Calu3 (cell line): ENCODE measurements around the gene DNAJB2. TPM values are rescaled to one million over a fixed set of nuclear protein-coding genes. Genes with fewer than 3 reads are reported as not detected.

ENCODE experiments used
- BruUV-seq: library from RNA; stranded (reverse); fragments of 400-500 nt; replicated peaks from 2 replicates; lab custom pipeline; 2021; lab: Mats Ljungman, UMichigan
- CTCF ChIA-PET: fragments of 300-600 bp; sonication (Branson Sonifier 250); formaldehyde crosslinking; loops from one replicate; lab custom pipeline; 2022; ENCODE audit warnings: antibody characterized with exemption; lab: Charles Lee
- DNase-seq: peaks from one replicate; pipeline ENCODE4 v3.0.0; 2022
- H3K27ac Mint-ChIP-seq: one replicate; pipeline ENCODE4 v1.8.0; 2022; ENCODE audit warnings: mixed read lengths; ENCODE audit not compliant: unreplicated experiment
- H3K27me3 Mint-ChIP-seq: one replicate; pipeline ENCODE4 v1.8.0; 2022; ENCODE audit warnings: mixed read lengths; ENCODE audit not compliant: unreplicated experiment
- H3K36me3 Mint-ChIP-seq: one replicate; pipeline ENCODE4 v1.8.0; 2022; ENCODE audit warnings: mild to moderate bottlenecking, moderate library complexity, mixed read lengths; ENCODE audit not compliant: insufficient read depth, unreplicated experiment
- H3K4me1 Mint-ChIP-seq: one replicate; pipeline ENCODE4 v1.8.0; 2022; ENCODE audit warnings: mild to moderate bottlenecking, low read depth, mixed read lengths; ENCODE audit not compliant: unreplicated experiment
- H3K4me3 Mint-ChIP-seq: one replicate; pipeline ENCODE4 v1.8.0; 2022; ENCODE audit warnings: mild to moderate bottlenecking, low read depth, moderate library complexity, mixed read lengths; ENCODE audit not compliant: unreplicated experiment
- H3K9me3 Mint-ChIP-seq: one replicate; pipeline ENCODE4 v1.8.0; 2022; ENCODE audit warnings: low read depth, mixed read lengths; ENCODE audit not compliant: unreplicated experiment
- intact Hi-C: fragments of 100-400 bp; cut with micrococcal nuclease; formaldehyde crosslinking; loops from one replicate; pipeline ENCODE4 v1.10.0; 2022; ENCODE audit not compliant: unreplicated experiment
- total RNA-seq: library from RNA; stranded (reverse); gene quantifications from 2 replicates; pipeline ENCODE4 v1.2.3, GENCODE V29; 2022
- TF ChIP-seq, protein P1 (sequence below): fragments of 200-600 bp; IDR thresholded peaks from one replicate; pipeline ENCODE4 v1.8.0; 2022; ENCODE audit warnings: antibody characterized with exemption; ENCODE audit not compliant: unreplicated experiment

DNAJB2 gene
- total RNA-seq, 1 experiment from 2014 or later, result 68.2 TPM

DNA sequence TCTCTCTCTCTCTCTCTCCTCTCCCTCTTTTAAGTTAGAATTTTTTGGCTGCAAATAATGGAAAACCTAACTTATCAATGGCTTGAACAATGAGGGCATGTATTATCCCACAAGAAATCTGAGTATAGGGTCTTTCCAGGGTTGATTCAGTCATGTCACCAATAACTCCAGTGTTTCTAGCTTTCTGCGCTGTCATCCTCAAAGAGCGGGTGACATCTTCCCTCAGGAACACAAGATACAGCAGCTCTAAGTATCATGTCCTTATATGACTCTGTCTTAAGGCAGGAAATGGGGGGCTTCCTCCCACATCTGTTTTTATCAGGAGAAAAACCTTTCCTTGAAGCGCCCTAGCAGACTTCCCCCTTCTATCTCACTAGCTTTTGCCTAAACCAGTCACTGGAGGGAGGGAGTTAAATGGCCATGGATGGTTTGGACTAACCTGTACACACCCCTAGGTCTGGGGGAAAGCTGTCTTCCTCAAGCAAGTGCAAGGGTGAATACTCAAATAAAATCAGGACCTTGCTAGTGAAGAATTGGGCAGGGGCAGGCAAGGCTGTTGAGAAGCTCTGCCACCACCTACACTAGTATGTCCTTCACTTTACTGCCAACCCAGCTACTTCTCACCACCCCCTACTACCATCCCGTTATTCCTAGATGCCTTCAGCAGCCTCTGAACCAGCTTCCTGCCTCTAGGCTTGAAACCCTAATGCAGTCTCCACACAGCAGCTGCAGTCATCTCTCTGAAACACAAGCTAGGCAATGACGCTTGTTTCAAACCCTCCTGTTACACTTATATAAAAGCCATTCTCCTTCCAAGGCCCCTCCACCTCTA lies 17.9 kb upstream of the DNAJB2 start:
- no TSS peak for BruUV-seq
- peaks cover 7% of the 10 kb centered on the region for H3K36me3 Mint-ChIP-seq
- no peak for DNase-seq
- H3K4me3 Mint-ChIP-seq, result no peak overlapping the region
- CTCF ChIA-PET, result no interaction called here
- no peaks in the 10 kb centered on the region for H3K9me3 Mint-ChIP-seq
- TF ChIP-seq, protein P1, sequence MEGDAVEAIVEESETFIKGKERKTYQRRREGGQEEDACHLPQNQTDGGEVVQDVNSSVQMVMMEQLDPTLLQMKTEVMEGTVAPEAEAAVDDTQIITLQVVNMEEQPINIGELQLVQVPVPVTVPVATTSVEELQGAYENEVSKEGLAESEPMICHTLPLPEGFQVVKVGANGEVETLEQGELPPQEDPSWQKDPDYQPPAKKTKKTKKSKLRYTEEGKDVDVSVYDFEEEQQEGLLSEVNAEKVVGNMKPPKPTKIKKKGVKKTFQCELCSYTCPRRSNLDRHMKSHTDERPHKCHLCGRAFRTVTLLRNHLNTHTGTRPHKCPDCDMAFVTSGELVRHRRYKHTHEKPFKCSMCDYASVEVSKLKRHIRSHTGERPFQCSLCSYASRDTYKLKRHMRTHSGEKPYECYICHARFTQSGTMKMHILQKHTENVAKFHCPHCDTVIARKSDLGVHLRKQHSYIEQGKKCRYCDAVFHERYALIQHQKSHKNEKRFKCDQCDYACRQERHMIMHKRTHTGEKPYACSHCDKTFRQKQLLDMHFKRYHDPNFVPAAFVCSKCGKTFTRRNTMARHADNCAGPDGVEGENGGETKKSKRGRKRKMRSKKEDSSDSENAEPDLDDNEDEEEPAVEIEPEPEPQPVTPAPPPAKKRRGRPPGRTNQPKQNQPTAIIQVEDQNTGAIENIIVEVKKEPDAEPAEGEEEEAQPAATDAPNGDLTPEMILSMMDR, result no peak
- no peaks in the 10 kb centered on the region for H3K4me1 Mint-ChIP-seq
- no peak overlapping the region for H3K27ac Mint-ChIP-seq
- H3K27me3 Mint-ChIP-seq, result peaks cover 36% of the 10 kb centered on the region
- intact Hi-C loops, result no loop called here

DNA sequence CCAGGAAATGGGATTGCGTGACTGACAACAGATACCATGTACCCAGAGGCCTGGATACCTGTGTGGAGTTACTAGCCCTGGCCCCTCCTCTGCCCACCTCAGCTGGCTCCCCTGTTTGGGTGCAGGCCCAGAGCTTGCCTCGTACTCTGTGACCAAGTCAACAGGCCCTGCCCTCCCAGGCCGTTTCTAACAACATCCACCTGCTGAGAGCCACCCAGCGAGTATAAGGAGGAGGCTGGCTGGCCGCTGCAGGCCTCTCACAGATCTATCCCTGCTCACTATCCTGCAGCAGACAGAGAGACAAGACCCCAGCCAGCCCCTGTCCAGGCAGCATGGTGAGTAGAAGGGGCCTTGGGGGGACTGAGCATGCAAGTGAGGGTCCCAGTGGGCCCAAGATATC lies 12.9 kb upstream of the DNAJB2 start:
- H3K4me3 Mint-ChIP-seq, result no peak overlapping the region
- intact Hi-C loops, result no loop called here
- BruUV-seq, result no TSS peak
- peaks cover 12% of the 10 kb centered on the region for H3K27me3 Mint-ChIP-seq
- CTCF ChIA-PET, result no interaction called here
- no peak overlapping the region for H3K27ac Mint-ChIP-seq
- no peaks in the 10 kb centered on the region for H3K36me3 Mint-ChIP-seq
- TF ChIP-seq, protein P1, result no peak
- H3K4me1 Mint-ChIP-seq, result peaks cover 10% of the 10 kb centered on the region
- no peak for DNase-seq
- H3K9me3 Mint-ChIP-seq, result no peaks in the 10 kb centered on the region

DNA sequence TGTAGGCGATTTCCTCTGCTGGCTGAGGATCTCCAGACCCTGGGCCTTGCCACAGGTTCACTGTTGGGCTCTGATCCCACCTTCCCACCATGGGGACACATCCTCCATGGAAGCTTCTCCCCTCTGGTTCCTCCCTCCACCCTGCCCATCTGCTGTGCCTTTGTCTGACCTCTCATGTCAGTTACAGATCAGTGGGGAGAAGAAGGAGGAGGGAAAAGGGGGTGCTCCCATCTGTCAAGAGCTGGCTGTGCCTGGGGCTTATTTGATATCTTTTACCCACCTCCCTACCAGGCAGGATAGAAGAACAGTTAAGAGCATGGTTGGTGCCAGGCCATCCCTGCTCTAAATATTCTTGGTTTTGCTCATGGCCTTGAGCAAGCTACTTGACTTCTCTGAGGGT lies 12.3 kb upstream of the DNAJB2 start:
- Mint-ChIP-seq H3K36me3 (no peaks in the 10 kb centered on the region), H3K4me1 (peaks cover 10% of the 10 kb centered on the region), H3K27ac (no peak overlapping the region), H3K27me3 (peaks cover 5% of the 10 kb centered on the region), H3K9me3 (no peaks in the 10 kb centered on the region), H3K4me3 (no peak overlapping the region)
- TF ChIP-seq, protein P1, result no peak
- intact Hi-C loops, result no loop called here
- DNase-seq, result no peak
- CTCF ChIA-PET, result no interaction called here
- no TSS peak for BruUV-seq

DNA sequence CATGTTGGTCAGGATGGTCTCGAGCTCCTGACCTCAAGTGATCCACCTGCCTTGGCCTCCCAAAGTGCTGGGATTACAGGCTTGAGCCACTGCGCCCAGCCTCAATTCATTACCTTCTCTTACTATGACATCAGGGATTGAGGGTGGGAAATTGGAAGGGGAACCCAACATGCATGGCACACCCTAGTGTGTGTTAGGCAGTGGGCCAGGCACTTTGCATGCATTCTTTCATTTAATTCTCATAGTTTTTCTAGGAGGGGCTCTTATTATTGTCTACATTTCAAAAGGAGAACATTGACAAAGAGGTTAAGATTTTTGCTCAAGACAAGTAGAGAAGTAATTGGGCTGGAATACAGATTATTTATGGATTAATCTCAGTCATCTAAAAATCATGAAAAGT lies 10.9 kb upstream of the DNAJB2 start:
- BruUV-seq, result no TSS peak
- TF ChIP-seq, protein P1, result no peak
- no peak overlapping the region for H3K4me3 Mint-ChIP-seq
- CTCF ChIA-PET, result no interaction called here
- intact Hi-C loops, result no loop called here
- no peaks in the 10 kb centered on the region for H3K9me3 Mint-ChIP-seq
- DNase-seq, result no peak
- H3K36me3 Mint-ChIP-seq, result no peaks in the 10 kb centered on the region
- H3K27ac Mint-ChIP-seq, result no peak overlapping the region
- H3K4me1 Mint-ChIP-seq, result peaks cover 10% of the 10 kb centered on the region
- H3K27me3 Mint-ChIP-seq, result no peaks in the 10 kb centered on the region
